Vagina (tissue), 2 donors: ENCODE data around the gene INSIG2.

Experiments used
- POLR2A ChIP-seq, 2 donors: fragments of 450-650 bp; IDR thresholded peaks; one replicate each; pipeline ENCODE4 v1.6.1; 2017; ENCODE audit warnings: antibody characterized with exemption in 2 of 2, mild to moderate bottlenecking in 2 of 2, moderate library complexity in 2 of 2
- POLR2AphosphoS5 ChIP-seq, 2 donors: sonication (generic); formaldehyde crosslinking; IDR thresholded peaks; one replicate each; pipeline ENCODE4 v1.9.0; 2017; ENCODE audit warnings: antibody characterized with exemption in 2 of 2, mild to moderate bottlenecking in 2 of 2, low read depth in 1 of 2; ENCODE audit not compliant: insufficient read depth in 1 of 2
- TF ChIP-seq, protein P1 (sequence below), 3 experiments: fragments of 450-650 bp in 2 of 3; fragments of 200-600 bp in 1 of 3; sonication (generic) in 1 of 3; IDR thresholded peaks; one replicate each; pipeline ENCODE4 v1.5.1; 2017 to 2019; ENCODE audit warnings: antibody characterized with exemption in 3 of 3, mild to moderate bottlenecking in 2 of 3, moderate library complexity in 2 of 3

DNA sequence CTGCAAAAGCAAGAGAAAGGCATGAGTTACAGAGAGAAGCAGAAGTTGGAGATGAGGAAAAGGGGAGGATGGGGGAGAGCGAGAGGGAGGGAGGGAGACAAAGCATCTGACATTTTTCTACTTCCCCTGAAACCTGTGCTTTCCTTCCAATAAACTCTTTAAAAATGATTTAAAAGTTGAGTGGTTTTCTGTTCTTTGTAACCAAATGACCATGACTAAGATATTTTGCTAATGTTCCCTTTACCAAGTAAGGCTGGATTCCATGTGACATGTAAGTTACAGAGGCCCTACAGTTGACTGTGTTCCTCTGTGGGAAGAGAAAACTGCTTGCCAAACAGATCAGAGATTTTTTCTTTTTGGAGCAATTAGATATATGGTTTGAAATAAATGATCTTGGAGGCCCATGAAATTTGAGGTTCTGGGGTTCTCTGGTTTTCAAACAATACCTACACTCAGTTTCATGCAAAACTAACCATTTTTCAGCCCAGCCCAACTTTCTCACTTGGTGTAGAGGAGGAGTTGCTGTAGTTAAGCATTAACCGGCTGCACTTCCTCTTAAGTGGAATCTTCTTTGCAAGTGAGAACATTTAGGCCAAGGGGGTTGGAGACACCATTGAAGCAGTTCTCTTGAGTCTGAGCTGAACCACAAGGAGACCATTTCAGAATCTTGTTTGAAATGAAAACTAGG lies 34.5 kb downstream of the INSIG2 start:
- TF ChIP-seq, protein P1, sequence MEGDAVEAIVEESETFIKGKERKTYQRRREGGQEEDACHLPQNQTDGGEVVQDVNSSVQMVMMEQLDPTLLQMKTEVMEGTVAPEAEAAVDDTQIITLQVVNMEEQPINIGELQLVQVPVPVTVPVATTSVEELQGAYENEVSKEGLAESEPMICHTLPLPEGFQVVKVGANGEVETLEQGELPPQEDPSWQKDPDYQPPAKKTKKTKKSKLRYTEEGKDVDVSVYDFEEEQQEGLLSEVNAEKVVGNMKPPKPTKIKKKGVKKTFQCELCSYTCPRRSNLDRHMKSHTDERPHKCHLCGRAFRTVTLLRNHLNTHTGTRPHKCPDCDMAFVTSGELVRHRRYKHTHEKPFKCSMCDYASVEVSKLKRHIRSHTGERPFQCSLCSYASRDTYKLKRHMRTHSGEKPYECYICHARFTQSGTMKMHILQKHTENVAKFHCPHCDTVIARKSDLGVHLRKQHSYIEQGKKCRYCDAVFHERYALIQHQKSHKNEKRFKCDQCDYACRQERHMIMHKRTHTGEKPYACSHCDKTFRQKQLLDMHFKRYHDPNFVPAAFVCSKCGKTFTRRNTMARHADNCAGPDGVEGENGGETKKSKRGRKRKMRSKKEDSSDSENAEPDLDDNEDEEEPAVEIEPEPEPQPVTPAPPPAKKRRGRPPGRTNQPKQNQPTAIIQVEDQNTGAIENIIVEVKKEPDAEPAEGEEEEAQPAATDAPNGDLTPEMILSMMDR (IDR thresholded peaks at IDR 0.05): no peak
- TF ChIP-seq POLR2AphosphoS5 (IDR thresholded peaks at IDR 0.05; ENCODE audit: insufficient read depth in 1 of 2, low read depth in 1 of 2) (no peak), POLR2A (IDR thresholded peaks at IDR 0.05) (no peak)
